CD4-positive, alpha-beta T cell treated with Interferon gamma for 1 hour (primary cell): ENCODE results near the gene EMC10.

Source experiments
- DNase-seq: peaks from one replicate; pipeline ENCODE4 v3.0.0-alpha.2; 2020

Gene EMC10

GRCh38 chr19:50480281-50481111 is 4.2 kb downstream of the EMC10 start:
- no peak for DNase-seq

- no peak for DNase-seq
Observed at GRCh38 chr19:50481351-50482149, 5.2 kb downstream of the EMC10 start.

- DNase-seq: no peak
Observed at GRCh38 chr19:50482271-50482855, 6.1 kb downstream of the EMC10 start.

GRCh38 chr19:50482916-50483315 is 6.6 kb downstream of the EMC10 start:
- DNase-seq: no peak

GRCh38 chr19:50485284-50485955 is 9.1 kb downstream of the EMC10 start:
- DNase-seq: no peak

GRCh38 chr19:50486823-50487515 is 10.7 kb downstream of the EMC10 start:
- DNase-seq: peak; percentile 43

- no peak for DNase-seq
Observed at GRCh38 chr19:50488389-50489194, 12.3 kb downstream of the EMC10 start.

- no peak for DNase-seq
Observed at GRCh38 chr19:50489461-50490011, 13.2 kb downstream of the EMC10 start.

GRCh38 chr19:50490411-50490811 is 14.1 kb downstream of the EMC10 start:
- DNase-seq: no peak

- DNase-seq: no peak
Observed at GRCh38 chr19:50490991-50491472, 14.7 kb downstream of the EMC10 start.

- peak; percentile 32 for DNase-seq
Observed at GRCh38 chr19:50492303-50493052, 16.2 kb downstream of the EMC10 start.

- DNase-seq: no peak
Observed at GRCh38 chr19:50493171-50493570, 16.9 kb downstream of the EMC10 start.

- no peak for DNase-seq
Observed at GRCh38 chr19:50494186-50495019, 18.1 kb downstream of the EMC10 start.

- no peak for DNase-seq
Observed at GRCh38 chr19:50495020-50495531, 18.8 kb downstream of the EMC10 start.

GRCh38 chr19:50496189-50497021 is 20.1 kb downstream of the EMC10 start:
- no peak for DNase-seq

- no peak for DNase-seq
Observed at GRCh38 chr19:50497022-50497405, 20.7 kb downstream of the EMC10 start.

- no peak for DNase-seq
Observed at GRCh38 chr19:50498219-50499056, 22.1 kb downstream of the EMC10 start.
